Left cardiac atrium (tissue), 4 donors: ENCODE results near the gene DEGS1. TPM values are rescaled to one million over a fixed set of nuclear protein-coding genes. Genes with fewer than 3 reads are reported as not detected.
"Not testable (repeated sequence)": the region's sequence is repeated elsewhere in the genome, so short reads cannot be mapped to it uniquely, and the experiment has no call there.

Source experiments
- ATAC-seq, 2 donors: fragments of 200-7000 bp; cut with Tn5 transposase; one replicate each; pipeline ENCODE4 v1.9.1; 2020; ENCODE audit warnings: mild to moderate bottlenecking in 2 of 2, moderate library complexity in 2 of 2
- DNase-seq: peaks from one replicate; pipeline ENCODE4 v3.0.0-alpha.2; 2020
- intact Hi-C, 2 donors: fragments of 100-400 bp; cut with DNase I; formaldehyde crosslinking; loops; one replicate each; pipeline versions ENCODE4 v1.14.1 to v1.15.1; 2022 to 2023
- total RNA-seq, 2 donors: library from RNA; stranded (reverse); fragmentation: NEBNext Ultra II Directional; extraction: Animal tissue kit (Norgen Biotek cat#: 25700); gene quantifications; one replicate each; pipeline ENCODE4 v1.2.1, GENCODE V29; 2021
- donor health status: DM: no; HTN: yes; CAD: no.
- donor health status: DM: no; HTN: yes; CAD: no; lungs with severe emphysema.
- donor health status: DM: yes; HTN: yes; CAD: no.
- donor health status: Dilated cardiomyopathy.

The DEGS1 gene
- total RNA-seq, 2 donors from 2014 or later = 59.2 to 64.9 TPM

DNA sequence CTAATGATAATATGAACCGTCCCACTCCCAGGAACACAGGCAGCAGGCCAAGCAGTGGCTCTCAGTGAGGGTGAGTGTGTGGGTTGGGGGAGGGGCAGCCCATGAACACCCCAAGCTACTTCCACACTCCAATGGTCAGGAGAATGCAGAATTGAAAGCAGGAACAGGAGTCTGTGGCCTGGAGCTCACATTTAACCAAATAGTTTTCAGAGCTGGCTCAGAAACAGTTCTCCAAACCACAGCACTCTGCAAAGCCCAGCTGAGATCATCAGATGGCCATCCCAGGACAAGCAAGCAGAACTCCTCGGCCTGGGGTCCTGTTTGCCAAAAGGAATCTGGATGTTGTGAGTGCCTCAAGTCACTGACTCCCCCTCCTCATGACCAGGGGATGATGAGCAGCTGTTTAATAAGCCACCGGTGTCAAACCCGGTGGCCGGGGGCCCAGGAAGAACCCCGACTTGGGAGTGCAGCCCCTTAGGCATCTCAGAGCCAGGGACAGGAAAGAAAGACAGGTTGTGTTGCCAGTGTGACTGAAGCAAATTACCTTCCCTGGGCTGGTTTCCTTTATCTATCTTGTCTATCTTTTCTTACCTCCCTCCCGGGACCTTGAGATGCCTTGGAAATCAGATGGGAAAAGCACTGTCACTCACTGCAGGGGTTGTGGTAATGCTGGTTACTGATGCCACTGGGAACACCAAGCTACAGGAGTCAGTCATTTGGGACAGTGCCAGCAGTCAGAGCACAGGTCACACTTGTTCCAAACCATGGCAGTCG, 20.4 kb downstream of the DEGS1 start:
- ATAC-seq (peak; percentile 60), DNase-seq (peak; percentile 43)
- intact Hi-C loops = no loop called here

DNA sequence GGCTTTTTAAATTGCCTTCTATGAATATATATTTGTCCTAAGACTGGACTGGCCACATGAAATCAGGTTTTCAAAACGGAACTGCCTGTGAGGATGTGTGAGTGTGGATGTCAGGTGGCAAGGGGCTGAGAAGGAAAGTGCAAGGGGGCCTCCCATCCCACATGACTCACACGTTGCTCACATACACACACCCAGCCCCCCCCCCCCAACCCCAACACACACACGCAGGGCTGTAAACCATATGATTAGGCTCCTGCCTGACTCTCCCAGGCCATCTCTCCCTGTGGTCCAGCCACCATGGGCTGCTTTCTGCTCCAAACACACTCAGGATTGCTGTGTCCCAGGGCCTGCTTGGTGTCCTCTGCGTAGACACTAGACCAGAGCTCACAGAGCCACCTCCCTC, 22.4 kb downstream of the DEGS1 start:
- ATAC-seq (peak; percentile 31 to 57), DNase-seq (no peak)
- intact Hi-C loops = no loop called here

DNA sequence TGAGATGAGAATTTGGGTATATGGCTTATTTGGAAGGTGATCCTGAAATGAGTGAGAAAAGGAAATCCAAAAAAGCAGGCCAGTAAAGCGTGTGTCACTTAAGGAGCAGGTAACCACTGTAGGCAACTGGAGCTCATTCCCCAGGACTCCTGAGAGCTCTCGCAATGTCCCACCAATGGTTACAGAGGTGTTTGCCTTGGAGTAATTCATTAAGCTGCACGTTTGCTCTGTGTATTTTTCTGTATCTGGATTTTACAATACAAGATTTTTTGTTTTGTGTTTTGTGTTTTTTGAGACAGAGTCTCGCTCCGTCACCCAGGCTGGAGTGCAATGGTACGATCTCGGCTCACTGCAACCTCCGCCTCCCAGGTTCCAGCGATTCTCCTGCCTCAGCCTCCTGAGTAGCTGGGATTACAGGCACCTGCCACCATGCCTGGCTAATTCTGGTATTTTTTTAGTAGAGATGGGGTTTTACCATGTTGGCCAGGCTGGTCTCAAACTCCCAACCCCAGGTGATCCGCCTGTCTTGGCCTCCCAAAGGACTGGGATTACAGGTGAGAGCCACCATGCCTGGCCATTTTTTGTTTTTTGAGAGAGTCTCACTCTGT, 23.0 kb downstream of the DEGS1 start:
- intact Hi-C loops, ATAC-seq, DNase-seq: not testable (repeated sequence)

DNA sequence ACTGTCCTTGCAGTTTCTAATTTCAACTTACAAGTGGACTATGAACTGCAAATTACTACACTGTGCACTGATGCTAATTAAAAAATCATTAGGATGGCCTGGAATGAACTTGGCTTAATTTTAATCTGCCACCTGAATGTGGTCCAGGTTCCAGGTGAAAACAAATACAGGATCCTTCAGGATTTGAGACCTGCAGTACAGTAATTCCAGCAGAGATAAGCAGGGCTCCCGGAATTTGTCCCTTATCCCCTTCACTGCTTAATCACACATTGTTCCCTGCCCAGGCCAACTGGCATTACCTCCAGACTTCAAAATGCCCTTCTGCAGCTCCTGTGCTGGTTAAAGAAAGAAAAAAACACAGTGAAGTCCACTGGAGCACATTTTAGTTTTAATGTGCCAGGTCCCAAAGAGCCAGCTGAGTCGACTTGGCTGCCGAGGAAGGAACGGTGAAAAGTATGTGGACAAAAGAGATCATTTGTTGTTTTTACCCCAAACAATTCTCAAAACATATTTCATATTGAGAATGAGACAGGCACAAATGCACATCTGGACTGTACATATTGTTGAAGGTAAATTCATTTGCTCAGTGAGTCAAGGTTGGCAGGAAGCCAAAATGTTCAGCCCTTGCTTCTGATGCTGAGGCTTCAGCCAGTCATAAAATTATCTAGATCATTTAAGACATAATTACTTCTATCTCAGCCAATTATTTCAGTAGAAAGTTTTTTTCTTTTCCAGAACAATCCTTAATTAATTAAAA, 28.3 kb downstream of the DEGS1 start:
- DNase-seq = no peak
- intact Hi-C loops = no loop called here
- peak; percentile 21 to 67 for ATAC-seq

GRCh38 chr1:224212618-224213061, 29.6 kb downstream of the DEGS1 start:
- DNase-seq = no peak
- intact Hi-C loops = no loop called here
- ATAC-seq = peak in 1 of 2 donors; percentile 27

GRCh38 chr1:224213438-224214119, 30.5 kb downstream of the DEGS1 start:
- no peak for DNase-seq
- ATAC-seq = peak; percentile 56 to 62

DNA sequence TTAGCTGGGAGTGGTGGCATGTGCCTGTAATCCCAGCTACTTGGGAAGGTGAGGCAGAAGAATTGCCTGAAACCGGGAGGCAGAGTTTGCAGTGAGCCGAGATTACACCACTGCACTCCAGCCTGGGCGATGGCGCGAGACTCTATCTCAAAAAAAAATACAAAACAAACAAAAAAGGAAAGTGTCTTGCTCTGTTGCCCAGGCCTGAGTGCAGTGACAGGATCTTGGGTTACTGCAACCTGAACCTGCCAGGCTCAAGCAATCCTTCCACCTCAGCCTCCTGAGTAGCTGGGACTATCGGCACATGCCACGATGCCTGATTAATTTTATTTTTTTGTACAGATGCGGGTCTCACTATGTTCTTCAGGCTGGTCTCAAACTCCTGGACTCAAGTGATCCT, 33.3 kb downstream of the DEGS1 start:
- intact Hi-C loops = loop anchor here in 1 of 2 donors (5.0 kb wide), 1 partner anchor 34 kb away; the partner anchor contains the start of gene DEGS1
- no peak for DNase-seq
- no peak for ATAC-seq

More at GRCh38 chr1:224213438-224214119, 30.5 kb downstream of the DEGS1 start:
- intact Hi-C loops = no loop called here

DNA sequence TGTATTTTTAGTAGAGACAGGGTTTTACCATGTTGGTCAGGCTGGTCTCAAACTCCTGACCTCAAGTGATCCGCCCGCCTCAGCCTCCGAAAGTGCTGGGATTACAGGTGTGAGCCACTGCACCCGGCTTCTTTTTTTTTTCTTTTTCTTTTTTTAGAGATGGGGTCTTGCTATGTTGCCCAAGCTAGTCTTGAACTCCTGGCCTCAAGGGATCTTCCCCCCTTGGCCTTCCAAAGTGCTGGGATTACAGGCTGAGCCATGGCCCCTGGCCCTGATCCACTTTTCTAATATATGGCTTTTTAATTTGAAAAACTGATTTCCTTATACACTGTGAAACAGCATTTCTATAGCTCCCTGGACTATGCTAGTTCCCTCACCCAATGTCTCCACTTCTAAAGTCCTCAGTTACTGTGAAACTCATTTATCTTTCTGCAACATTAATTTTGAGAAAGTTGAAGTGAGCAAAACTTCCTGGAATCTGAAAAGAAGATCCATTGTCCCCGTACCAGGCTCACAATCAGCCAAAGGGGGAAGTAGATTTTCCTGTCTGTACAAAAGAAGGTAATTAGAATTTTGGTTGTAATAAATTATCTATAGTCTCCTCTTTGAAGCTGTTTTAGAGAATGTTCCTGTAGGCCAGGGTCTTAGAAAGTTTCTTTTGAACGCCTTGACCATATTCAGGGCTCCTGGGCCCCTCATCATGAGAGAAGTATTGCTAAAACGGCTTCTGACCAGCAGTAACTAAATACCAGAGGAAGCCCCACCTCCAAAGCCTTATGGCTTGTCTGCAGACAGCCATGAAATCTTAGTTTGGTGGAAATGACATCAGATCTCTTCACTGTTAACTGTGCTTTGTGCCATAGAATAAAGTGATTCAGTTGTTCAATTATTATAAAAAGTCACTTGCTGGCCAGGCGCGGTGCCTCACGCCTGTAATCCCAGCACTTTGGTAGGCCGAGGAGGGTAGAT, 34.9 kb downstream of the DEGS1 start:
- no peak for DNase-seq
- intact Hi-C loops = loop anchor here in 1 of 2 donors (5.0 kb wide), 1 partner anchor 36 kb away; the partner anchor contains the start of gene DEGS1

DNA sequence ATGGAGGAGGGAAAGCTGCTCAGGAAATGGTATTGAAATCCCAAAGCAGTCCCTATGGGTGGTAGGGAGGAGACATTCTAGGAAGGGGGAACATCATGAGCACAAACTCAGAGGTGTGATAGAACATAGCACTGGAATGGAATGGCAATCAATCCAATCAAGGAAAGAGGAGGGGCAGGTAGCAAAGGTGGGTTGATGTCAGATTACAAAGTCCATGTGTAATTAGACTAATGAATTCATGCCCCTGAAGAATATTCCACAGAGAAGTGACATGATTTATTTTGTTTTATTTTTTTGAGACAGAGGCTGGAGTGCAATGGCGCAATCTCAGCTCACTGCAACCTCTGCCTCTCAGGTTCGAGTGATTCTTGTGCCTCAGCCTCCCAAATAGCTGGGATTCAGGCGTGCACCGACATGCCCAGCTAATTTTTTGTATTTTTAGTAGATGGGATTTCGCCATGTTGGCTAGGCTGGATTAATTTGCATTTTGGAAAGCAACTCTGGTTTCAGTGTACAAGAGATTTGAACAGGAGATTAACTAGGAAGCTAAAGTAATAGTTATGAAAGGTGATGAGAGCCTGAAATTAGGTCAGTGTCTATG, 36.1 kb downstream of the DEGS1 start:
- DNase-seq = no peak
- ATAC-seq = no peak
- intact Hi-C loops = loop anchor here in 1 of 2 donors (5.0 kb wide), 1 partner anchor 37 kb away; the partner anchor contains the start of gene DEGS1

More for the DNA sequence above, 34.9 kb downstream of the DEGS1 start:
- no peak for ATAC-seq

DNA sequence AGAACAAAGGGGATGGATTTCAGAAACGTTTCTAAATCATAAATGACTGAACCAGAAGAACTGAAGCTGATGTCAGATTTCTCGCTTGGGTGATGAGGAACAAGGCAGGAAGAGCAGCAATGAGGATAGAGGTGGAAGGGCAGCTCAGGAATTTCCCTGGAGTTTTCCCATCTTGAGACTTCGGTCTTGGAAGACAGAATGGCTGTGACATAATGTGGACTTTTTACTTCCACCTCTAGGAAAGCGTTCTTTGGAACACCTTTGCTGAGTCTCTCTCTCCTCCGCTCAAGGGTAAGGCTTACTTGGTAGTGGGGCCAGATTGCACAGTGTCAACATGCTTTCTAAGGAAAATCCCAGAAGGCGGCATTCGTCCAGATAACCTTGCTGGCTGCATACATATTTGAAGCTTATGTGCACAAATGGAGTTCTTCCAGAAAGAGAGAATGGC, 36.6 kb downstream of the DEGS1 start:
- DNase-seq (no peak), ATAC-seq (no peak)
- intact Hi-C loops = loop anchor here in 1 of 2 donors (5.0 kb wide), 1 partner anchor 37 kb away; the partner anchor contains the start of gene DEGS1

GRCh38 chr1:224223819-224224714, 41.0 kb downstream of the DEGS1 start:
- ATAC-seq (peak in 1 of 2 donors; percentile 33), DNase-seq (no peak)
- intact Hi-C loops = no loop called here

DNA sequence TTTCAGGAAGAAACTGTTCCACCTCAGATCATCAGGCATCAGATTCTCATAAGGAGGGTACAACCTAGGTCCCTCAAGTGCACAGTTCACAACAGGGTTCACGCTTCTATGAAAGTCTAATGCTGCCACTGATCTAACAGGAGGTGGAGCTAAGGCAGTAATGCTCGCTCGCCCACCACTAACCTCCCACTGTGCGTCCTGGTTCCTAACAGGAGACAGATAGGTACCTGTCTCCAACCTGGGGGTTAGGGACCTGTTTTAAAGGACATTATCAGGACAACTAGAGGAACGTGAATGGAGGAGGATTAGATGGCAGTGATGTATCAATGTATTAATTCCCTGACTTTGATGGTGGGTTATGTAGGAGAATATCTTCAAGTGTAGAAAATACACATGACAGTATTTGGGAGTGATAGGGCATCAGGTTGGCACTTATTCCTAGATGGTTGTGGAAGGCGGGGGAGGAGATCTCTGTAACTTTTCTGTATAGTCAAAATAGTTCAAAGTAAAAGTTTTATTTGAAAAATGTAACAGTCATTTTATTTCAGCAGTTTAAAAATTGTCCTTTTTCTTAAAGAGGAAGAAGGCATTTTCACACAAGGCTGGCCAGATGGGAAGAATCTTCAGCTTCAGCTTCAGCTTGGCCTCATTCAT, 43.9 kb downstream of the DEGS1 start:
- intact Hi-C loops = no loop called here
- ATAC-seq (no peak), DNase-seq (no peak)

GRCh38 chr1:224234017-224234416, 51.0 kb downstream of the DEGS1 start:
- DNase-seq (no peak), ATAC-seq (no peak)
- intact Hi-C loops = no loop called here

DNA sequence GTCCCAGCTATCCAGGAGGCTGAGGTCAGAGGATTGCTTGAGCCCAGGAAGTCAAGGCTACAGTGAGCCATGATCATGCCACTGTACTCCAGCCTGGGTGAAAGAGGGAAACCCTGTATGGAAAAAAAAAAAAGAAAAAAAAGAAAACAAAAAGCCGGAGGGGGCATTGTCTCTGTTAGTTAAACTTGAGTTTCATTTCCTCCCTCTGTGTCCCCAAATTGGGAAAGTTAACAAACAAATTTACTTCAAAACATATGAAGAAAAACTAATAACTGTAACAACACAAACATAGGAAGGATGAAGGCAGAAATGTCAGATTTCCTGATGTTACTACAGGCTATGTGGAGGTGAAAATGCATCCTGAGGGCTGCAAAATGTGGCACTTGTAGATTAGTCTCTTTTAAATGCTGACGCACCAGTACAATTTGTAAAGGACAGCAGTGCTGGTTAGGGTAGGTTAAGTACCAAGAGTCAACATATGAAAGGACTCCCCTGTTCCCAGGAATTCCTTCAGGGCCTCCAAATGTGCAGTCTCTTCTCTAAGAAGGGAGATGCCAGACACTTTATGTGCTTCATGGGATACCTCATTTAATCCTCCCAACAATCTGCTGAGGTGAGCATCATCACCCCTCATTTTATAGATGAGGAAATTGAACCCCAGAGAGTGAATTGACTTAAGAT, 52.9 kb downstream of the DEGS1 start:
- DNase-seq (no peak), ATAC-seq (no peak)
- intact Hi-C loops = no loop called here

GRCh38 chr1:224237119-224237881, 54.3 kb downstream of the DEGS1 start:
- intact Hi-C loops = no loop called here
- ATAC-seq (no peak), DNase-seq (no peak)
